ENCODE measurements around the gene KCNQ5.
A peak's percentile ranks its signal among the peaks of the same experiment; 100 is the strongest.

Gene KCNQ5

GRCh38 chr6:73043446-73043845, 421.6 kb downstream of the KCNQ5 start:
- Mint-ChIP-seq H3K4me3 (no peak overlapping the region), H3K9me3 (peaks cover 21% of the 10 kb centered on the region), H3K27me3 (no peaks in the 10 kb centered on the region), H3K36me3 (ENCODE audit: low read depth) (peaks cover 26% of the 10 kb centered on the region), H3K27ac (no peak overlapping the region), H3K4me1 (no peaks in the 10 kb centered on the region)
- no peak for DNase-seq
- ATAC-seq, result no peak

GRCh38 chr6:73045609-73046008, 423.7 kb downstream of the KCNQ5 start:
- no peak overlapping the region for H3K27ac Mint-ChIP-seq
- no peak for ATAC-seq
- peaks cover 15% of the 10 kb centered on the region for H3K36me3 Mint-ChIP-seq (ENCODE audit: low read depth)
- H3K4me1 Mint-ChIP-seq, result no peaks in the 10 kb centered on the region
- no peak overlapping the region for H3K4me3 Mint-ChIP-seq
- no peak for DNase-seq
- no peaks in the 10 kb centered on the region for H3K9me3 Mint-ChIP-seq
- no peaks in the 10 kb centered on the region for H3K27me3 Mint-ChIP-seq

DNA sequence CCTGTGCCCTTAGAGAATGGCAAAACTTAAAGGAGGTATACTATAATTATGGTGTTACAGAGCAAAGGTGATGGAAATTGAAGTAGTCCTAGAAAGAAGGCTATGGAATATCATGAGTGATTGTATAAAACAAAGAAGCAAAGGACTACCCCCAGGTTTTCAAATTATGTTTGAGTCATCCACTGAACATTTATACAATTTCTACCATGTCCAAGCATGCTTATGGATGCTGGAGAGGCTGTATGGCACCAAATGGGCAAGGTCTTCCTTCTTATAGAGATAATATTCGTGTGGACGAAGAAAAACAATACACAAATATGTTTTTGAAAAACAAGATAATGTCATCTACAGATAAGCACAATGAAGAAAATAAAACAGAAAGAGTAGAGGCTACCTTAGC, 425.9 kb downstream of the KCNQ5 start:
- Mint-ChIP-seq H3K9me3 (no peaks in the 10 kb centered on the region), H3K4me3 (no peak overlapping the region), H3K27me3 (no peaks in the 10 kb centered on the region), H3K27ac (no peak overlapping the region), H3K36me3 (ENCODE audit: low read depth) (peaks cover 11% of the 10 kb centered on the region), H3K4me1 (no peaks in the 10 kb centered on the region)
- no peak for ATAC-seq
- DNase-seq, result no peak

DNA sequence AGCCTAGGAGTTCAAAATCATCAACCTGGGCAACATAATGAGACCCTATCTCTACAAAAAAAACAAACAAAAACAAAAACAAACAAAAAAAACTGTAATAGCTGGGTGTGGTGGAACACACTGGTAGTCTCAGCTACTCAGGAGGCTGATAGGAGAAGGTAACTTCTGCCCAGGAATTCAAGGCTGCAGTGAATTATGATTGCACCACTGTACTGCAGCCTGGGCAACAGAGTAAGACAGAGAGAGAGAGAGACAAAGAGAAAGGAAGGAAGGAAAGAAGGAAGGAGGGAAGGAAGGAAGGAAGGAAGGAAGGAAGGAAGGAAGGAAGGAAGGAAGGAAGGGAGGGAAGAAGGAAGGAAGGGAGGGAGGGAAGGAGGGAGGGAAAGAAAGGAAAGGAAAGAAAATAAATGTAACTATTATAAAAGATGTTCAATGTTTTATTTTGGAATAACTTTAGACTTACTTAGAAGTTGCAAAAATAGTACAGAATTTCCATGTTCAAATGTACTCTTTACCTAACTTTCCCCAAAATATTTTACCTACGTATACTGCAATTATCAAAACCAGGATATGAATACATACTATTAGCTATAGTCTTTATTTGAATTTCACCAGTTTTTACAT, 428.2 kb downstream of the KCNQ5 start:
- no peak for ATAC-seq
- Mint-ChIP-seq H3K4me3 (no peak overlapping the region), H3K36me3 (ENCODE audit: low read depth) (peaks cover 5% of the 10 kb centered on the region), H3K27ac (no peak overlapping the region), H3K9me3 (no peaks in the 10 kb centered on the region), H3K4me1 (no peaks in the 10 kb centered on the region), H3K27me3 (no peaks in the 10 kb centered on the region)
- no peak for DNase-seq

- no peaks in the 10 kb centered on the region for H3K27me3 Mint-ChIP-seq
- H3K4me1 Mint-ChIP-seq, result no peaks in the 10 kb centered on the region
- H3K9me3 Mint-ChIP-seq, result no peaks in the 10 kb centered on the region
- H3K36me3 Mint-ChIP-seq (ENCODE audit: low read depth), result peaks cover under 1% of the 10 kb centered on the region
- DNase-seq (no peak), ATAC-seq (no peak)
- no peak overlapping the region for H3K4me3 Mint-ChIP-seq
- no peak overlapping the region for H3K27ac Mint-ChIP-seq
Observed at GRCh38 chr6:73050706-73051105, 428.8 kb downstream of the KCNQ5 start.

DNA sequence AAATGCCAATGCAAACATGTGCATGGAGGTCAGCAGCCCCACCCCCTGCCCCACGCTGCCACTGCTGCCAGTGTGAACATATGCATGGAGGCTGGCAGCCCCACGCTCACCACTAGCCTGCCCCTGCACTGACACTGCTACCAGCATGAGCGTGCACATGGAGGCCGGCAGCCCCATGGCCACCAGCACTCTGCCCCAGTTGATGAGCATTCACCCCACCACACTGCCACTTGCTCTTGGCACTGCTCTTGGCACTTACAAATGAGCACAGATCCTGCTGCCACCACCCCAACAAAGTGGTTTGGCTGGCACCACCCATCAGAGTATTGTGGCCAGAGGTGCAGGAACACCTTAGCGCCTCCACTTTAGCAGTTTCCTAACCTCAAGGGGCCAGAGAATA, 429.3 kb downstream of the KCNQ5 start:
- H3K27ac Mint-ChIP-seq, result no peak overlapping the region
- no peaks in the 10 kb centered on the region for H3K36me3 Mint-ChIP-seq (ENCODE audit: low read depth)
- H3K4me3 Mint-ChIP-seq, result no peak overlapping the region
- H3K4me1 Mint-ChIP-seq, result no peaks in the 10 kb centered on the region
- ATAC-seq (no peak), DNase-seq (no peak)
- H3K9me3 Mint-ChIP-seq, result no peaks in the 10 kb centered on the region
- no peaks in the 10 kb centered on the region for H3K27me3 Mint-ChIP-seq

DNA sequence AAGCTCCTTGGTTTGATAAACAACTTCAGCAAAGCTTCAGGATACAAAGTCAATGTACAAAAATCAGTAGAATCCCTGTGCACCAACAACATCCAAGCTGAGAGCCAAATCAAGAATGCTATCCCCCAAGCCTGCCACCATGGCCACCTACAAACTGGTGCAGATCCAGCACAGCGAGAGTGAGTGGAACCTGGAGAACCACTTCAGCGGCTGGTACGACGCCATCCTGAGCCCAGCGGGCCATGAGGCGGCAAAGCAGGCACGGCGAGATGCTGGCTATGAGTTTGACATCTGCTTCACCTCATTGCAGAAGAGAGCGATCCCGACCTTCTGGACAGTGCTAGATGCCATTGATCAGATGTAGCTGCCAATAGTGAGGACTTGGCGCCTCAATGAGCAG, 433.1 kb downstream of the KCNQ5 start:
- no peak overlapping the region for H3K27ac Mint-ChIP-seq
- no peaks in the 10 kb centered on the region for H3K4me1 Mint-ChIP-seq
- H3K27me3 Mint-ChIP-seq, result no peaks in the 10 kb centered on the region
- H3K4me3 Mint-ChIP-seq, result no peak overlapping the region
- no peaks in the 10 kb centered on the region for H3K36me3 Mint-ChIP-seq (ENCODE audit: low read depth)
- H3K9me3 Mint-ChIP-seq, result no peaks in the 10 kb centered on the region
- DNase-seq (no peak), ATAC-seq (no peak)

- Mint-ChIP-seq H3K36me3 (ENCODE audit: low read depth) (no peaks in the 10 kb centered on the region), H3K9me3 (no peaks in the 10 kb centered on the region), H3K27me3 (no peaks in the 10 kb centered on the region), H3K4me1 (no peaks in the 10 kb centered on the region), H3K4me3 (no peak overlapping the region), H3K27ac (no peak overlapping the region)
- ATAC-seq, result no peak
- DNase-seq, result no peak
Observed at GRCh38 chr6:73058736-73059135, 436.9 kb downstream of the KCNQ5 start.

GRCh38 chr6:73062130-73062529, 440.3 kb downstream of the KCNQ5 start:
- Mint-ChIP-seq H3K4me3 (no peak overlapping the region), H3K4me1 (no peaks in the 10 kb centered on the region), H3K36me3 (ENCODE audit: low read depth) (no peaks in the 10 kb centered on the region), H3K27ac (no peak overlapping the region), H3K9me3 (no peaks in the 10 kb centered on the region), H3K27me3 (no peaks in the 10 kb centered on the region)
- ATAC-seq (no peak), DNase-seq (no peak)

DNA sequence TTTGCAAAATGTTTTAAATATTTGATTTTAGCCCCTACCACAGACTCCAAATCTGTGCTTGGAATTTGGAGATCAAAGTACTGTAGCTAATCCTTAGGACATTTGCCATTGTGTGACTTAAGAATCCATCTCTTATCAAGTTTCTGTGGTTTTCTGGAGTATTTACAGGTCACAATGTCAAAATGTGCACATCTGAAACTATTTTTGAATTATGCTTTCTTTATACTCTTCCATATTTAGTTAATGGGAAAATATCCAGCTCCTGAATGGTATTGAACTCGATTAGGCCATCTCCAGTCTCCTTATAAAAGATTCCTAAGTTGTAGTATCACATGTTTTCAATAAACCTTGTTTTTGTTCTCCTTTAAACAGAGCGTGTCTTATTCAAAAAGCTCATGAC, 441.0 kb downstream of the KCNQ5 start:
- Mint-ChIP-seq H3K36me3 (ENCODE audit: low read depth) (no peaks in the 10 kb centered on the region), H3K4me1 (no peaks in the 10 kb centered on the region), H3K27ac (no peak overlapping the region), H3K9me3 (no peaks in the 10 kb centered on the region), H3K4me3 (no peak overlapping the region), H3K27me3 (no peaks in the 10 kb centered on the region)
- ATAC-seq, result no peak
- DNase-seq, result no peak

DNA sequence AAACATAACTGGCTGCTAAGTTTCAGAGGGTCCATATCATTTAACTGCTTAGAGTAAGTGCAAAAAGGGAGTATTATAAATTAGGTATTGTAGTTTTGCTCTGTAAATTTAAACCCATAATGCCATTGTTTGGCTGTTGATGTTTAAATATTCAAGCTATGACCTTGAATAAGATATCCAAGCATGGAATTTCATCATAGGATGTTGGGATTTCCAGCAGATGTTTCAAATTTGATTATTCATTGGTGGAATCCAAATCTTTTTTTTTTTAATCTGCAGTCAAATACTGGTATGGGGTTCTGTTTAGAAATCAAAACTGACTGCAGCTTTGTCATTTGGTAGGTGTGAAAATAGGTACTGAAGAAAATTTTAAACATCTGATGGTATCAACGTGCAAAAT, 442.4 kb downstream of the KCNQ5 start:
- Mint-ChIP-seq H3K36me3 (ENCODE audit: low read depth) (no peaks in the 10 kb centered on the region), H3K27ac (no peak overlapping the region), H3K4me3 (no peak overlapping the region), H3K4me1 (no peaks in the 10 kb centered on the region), H3K27me3 (no peaks in the 10 kb centered on the region), H3K9me3 (no peaks in the 10 kb centered on the region)
- ATAC-seq (no peak), DNase-seq (no peak)

GRCh38 chr6:73073238-73073637, 451.4 kb downstream of the KCNQ5 start:
- Mint-ChIP-seq H3K4me1 (no peaks in the 10 kb centered on the region), H3K36me3 (ENCODE audit: low read depth) (no peaks in the 10 kb centered on the region), H3K4me3 (no peak overlapping the region), H3K9me3 (no peaks in the 10 kb centered on the region), H3K27me3 (no peaks in the 10 kb centered on the region), H3K27ac (no peak overlapping the region)
- DNase-seq (no peak), ATAC-seq (peak; percentile 36)

DNA sequence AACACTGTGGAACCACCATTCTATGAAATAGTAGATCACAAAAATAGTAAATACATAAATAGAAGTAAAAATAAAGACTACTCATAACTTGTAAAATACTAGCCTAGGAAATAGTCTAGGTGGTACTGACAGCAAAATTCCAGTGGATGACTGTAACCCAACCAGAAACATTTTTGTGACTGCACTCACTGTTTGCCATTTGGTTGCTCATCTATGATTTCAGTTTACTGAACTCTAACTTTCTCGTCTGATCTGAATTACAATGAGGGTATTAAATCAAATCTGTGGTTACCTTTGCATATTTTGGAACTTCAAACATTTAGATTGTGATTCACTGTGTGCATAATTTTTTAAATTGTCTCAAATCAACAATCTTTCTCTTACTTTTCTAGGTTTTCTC, 452.3 kb downstream of the KCNQ5 start:
- Mint-ChIP-seq H3K9me3 (no peaks in the 10 kb centered on the region), H3K27me3 (no peaks in the 10 kb centered on the region), H3K4me3 (no peak overlapping the region), H3K4me1 (no peaks in the 10 kb centered on the region), H3K27ac (no peak overlapping the region), H3K36me3 (ENCODE audit: low read depth) (no peaks in the 10 kb centered on the region)
- ATAC-seq (no peak), DNase-seq (no peak)

GRCh38 chr6:73076211-73076954, 454.5 kb downstream of the KCNQ5 start:
- Mint-ChIP-seq H3K9me3 (no peaks in the 10 kb centered on the region), H3K4me3 (no peak overlapping the region), H3K27me3 (no peaks in the 10 kb centered on the region), H3K36me3 (ENCODE audit: low read depth) (no peaks in the 10 kb centered on the region), H3K4me1 (peaks cover 6% of the 10 kb centered on the region), H3K27ac (no peak overlapping the region)
- no peak for DNase-seq
- no peak for ATAC-seq

DNA sequence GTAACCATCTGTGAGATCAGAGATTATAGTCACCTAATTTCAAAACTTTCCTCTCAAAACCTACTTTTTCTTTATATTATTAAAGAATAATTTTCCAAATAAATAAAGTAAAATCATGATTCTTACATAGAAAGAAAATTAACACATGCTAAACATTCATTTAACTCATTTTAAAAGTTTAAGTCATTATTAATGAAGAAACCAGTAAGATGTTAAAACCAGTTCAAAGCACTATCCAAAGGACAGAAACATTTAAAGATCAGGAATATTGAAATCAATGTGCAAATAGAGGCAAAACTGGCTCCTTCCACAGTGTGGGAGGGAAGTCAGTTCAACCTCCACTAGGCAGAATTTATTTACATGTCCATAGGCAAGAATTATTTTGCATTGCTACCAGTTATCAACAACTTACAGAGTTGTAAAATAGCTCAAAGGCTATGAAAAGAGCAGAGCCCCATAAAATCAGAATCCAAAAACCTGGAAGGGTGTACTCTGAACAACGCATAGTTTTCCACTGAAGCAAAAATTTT, 456.5 kb downstream of the KCNQ5 start:
- H3K27ac Mint-ChIP-seq, result no peak overlapping the region
- ATAC-seq (no peak), DNase-seq (no peak)
- H3K27me3 Mint-ChIP-seq, result no peaks in the 10 kb centered on the region
- H3K9me3 Mint-ChIP-seq, result no peaks in the 10 kb centered on the region
- no peak overlapping the region for H3K4me3 Mint-ChIP-seq
- H3K4me1 Mint-ChIP-seq, result peaks cover 6% of the 10 kb centered on the region
- H3K36me3 Mint-ChIP-seq (ENCODE audit: low read depth), result no peaks in the 10 kb centered on the region
